ENCODE measurements around the gene ITGA8.

GRCh38 chr10:15642095-15642494 is 77.6 kb downstream of the ITGA8 start:
- TF ChIP-seq GATA3 (IDR thresholded peaks at IDR 0.05; ENCODE audit: low read depth, low read length), result no peak
- no peak for TF ChIP-seq GATA2 (IDR thresholded peaks at IDR 0.05; ENCODE audit: low read depth, low read length)
